ENCODE data around the gene APOBEC3C.
A peak's percentile ranks its signal among the peaks of the same experiment; 100 is the strongest.
"Not testable (repeated sequence)": the region's sequence is repeated elsewhere in the genome, so short reads cannot be mapped to it uniquely, and the experiment has no call there.

Gene APOBEC3C

DNA sequence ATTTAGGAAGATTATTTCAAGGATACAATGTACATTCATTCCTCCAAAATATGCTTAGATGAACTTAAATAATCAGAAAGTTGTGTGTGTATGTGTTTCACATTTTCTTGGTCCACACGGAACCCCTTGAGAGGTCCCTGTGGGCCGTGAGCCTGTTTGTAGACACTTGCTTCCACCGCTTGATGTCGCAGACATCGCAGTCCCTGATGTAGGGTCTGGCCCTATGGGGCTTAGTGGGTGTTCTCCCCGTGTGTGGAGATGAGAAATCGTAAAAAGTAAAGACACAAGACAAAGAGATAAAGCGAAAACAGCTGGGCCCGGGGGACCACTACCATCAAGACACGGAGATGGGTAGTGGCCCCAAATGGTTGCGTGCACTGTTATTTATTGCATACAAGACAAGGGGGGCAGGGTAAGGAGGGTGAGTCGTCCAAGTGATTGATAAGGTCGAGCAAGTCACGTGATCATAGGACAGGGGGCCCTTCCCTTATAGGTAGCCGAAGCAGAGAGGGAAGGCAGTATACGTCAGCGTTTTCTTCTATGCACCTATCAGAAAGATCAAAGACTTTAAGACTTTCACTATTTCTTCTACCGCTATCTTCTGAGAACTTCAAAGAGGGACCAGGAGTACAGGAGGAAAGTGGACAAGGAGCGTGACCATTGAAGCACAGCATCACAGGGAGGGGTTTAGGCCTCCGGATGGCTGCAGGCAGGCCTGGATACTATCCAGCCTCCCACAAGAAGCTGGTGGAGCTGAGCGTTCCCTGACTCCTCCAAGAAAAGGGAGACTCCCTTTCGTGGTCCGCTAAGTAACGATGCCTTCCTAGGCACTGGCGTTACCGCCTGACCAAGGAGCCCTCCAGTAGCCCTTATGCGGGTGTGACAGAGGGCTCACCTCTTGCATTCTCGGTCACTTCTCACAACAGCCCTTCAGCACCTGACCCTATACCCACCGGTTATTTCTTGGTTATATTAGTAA lies 1.2 kb upstream of the APOBEC3C start:
- no peaks in the 10 kb centered on the region for H3K9me3 ChIP-seq (ENCODE audit: control insufficient read depth, low read length)
- no peaks in the 10 kb centered on the region for H3K27me3 ChIP-seq (replicated peaks; ENCODE audit: control insufficient read depth, insufficient read depth, low read length)
- H3K4me1 ChIP-seq (ENCODE audit: control insufficient read depth, insufficient read depth, low read length) = peaks cover 15% of the 10 kb centered on the region
- H3K36me3 ChIP-seq (ENCODE audit: control insufficient read depth, insufficient read depth, low read length, severe bottlenecking) = no peaks in the 10 kb centered on the region
- no peak overlapping the region for H3K4me3 ChIP-seq (ENCODE audit: low read length)
- no peak for DNase-seq (ENCODE audit: low read depth)
- no peak overlapping the region for H3K9ac ChIP-seq (ENCODE audit: low read length)

GRCh38 chr22:39013561-39013941 lies 506 bp upstream of the APOBEC3C start:
- H3K27me3 ChIP-seq (replicated peaks; ENCODE audit: control insufficient read depth, insufficient read depth, low read length); H3K9me3 ChIP-seq (ENCODE audit: control insufficient read depth, low read length); H3K36me3 ChIP-seq (ENCODE audit: control insufficient read depth, insufficient read depth, low read length, severe bottlenecking); DNase-seq (ENCODE audit: low read depth): not testable (repeated sequence)
- peaks cover 15% of the 10 kb centered on the region for H3K4me1 ChIP-seq (ENCODE audit: control insufficient read depth, insufficient read depth, low read length)
- H3K9ac ChIP-seq (ENCODE audit: low read length) = peak overlapping the region; percentile 88
- H3K4me3 ChIP-seq (ENCODE audit: low read length) = peak overlapping the region; percentile 88

DNA sequence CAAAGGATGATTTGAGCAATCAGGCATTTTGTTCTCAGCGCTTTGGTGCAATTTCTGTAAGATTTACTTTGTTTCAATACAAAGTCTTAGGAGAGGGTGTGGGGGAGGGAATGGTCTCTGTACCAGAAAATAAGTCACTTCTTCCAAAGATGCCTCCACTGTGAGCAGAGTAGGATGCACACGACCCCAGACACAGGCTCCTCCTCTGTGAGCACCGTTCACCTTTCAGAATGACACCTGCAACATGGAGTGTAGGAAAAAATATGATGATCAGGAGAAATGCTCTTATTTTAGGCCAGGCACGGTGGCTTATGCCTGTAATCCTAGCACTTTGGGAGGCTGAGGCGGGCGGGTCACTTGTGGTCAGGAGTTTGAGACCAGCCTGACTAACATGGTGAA lies 665 bp downstream of the APOBEC3C start:
- Histone ChIP-seq H3K4me1 (ENCODE audit: control insufficient read depth, insufficient read depth, low read length) (peaks cover 15% of the 10 kb centered on the region), H3K4me3 (ENCODE audit: low read length) (peak overlapping the region; percentile 88), H3K9ac (ENCODE audit: low read length) (peak overlapping the region; percentile 88)
- H3K27me3 ChIP-seq (replicated peaks; ENCODE audit: control insufficient read depth, insufficient read depth, low read length); H3K36me3 ChIP-seq (ENCODE audit: control insufficient read depth, insufficient read depth, low read length, severe bottlenecking); H3K9me3 ChIP-seq (ENCODE audit: control insufficient read depth, low read length): not testable (repeated sequence)
- peak; percentile 8 for DNase-seq (ENCODE audit: low read depth)

DNA sequence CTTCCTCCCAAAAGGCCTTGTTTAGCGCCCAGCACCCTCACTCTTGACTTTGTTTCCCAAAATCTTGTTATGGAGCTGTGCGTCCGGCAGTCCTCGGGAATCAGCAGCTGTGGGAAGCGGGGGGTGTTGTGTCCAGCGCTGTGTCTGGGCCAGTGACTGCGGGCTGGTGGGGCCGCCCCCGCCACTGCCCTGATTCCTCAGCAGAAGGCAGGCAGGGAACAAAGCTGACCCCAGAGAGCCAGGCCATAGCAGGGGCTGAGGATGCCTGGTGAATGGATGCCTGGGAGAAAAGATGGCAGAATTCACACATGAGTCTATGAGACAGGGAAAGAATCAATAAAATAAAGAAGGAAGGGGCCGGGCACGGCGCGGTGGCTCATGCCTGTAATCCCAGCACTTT lies 2.5 kb downstream of the APOBEC3C start:
- peaks cover 15% of the 10 kb centered on the region for H3K4me1 ChIP-seq (ENCODE audit: control insufficient read depth, insufficient read depth, low read length)
- H3K27me3 ChIP-seq (replicated peaks; ENCODE audit: control insufficient read depth, insufficient read depth, low read length) = no peaks in the 10 kb centered on the region
- DNase-seq (ENCODE audit: low read depth) = no peak
- no peak overlapping the region for H3K4me3 ChIP-seq (ENCODE audit: low read length)
- no peaks in the 10 kb centered on the region for H3K9me3 ChIP-seq (ENCODE audit: control insufficient read depth, low read length)
- no peak overlapping the region for H3K9ac ChIP-seq (ENCODE audit: low read length)
- no peaks in the 10 kb centered on the region for H3K36me3 ChIP-seq (ENCODE audit: control insufficient read depth, insufficient read depth, low read length, severe bottlenecking)

DNA sequence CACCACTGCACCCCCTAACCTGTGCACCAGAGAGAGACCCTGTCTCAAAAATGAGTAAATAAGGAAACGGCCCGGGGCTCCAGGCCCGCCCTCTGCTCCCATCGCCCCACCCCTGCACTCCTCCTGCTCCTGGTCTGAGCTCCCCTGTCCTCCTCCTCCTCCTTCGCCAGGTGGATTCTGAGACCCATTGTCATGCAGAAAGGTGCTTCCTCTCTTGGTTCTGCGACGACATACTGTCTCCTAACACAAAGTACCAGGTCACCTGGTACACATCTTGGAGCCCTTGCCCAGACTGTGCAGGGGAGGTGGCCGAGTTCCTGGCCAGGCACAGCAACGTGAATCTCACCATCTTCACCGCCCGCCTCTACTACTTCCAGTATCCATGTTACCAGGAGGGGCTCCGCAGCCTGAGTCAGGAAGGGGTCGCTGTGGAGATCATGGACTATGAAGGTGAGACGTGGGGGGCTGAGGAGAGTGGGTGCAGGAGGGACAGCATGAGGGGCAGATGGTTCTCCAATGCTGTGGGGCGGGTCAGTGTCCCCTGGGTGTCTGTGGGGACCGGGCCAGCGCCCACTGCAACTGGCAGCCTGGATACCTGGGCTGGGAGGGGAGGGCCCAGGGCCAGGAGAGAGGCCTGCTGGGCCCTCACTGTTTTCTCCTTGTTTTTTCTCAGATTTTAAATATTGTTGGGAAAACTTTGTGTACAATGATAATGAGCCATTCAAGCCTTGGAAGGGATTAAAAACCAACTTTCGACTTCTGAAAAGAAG lies 3.7 kb downstream of the APOBEC3C start:
- H3K9me3 ChIP-seq (ENCODE audit: control insufficient read depth, low read length) = no peaks in the 10 kb centered on the region
- H3K9ac ChIP-seq (ENCODE audit: low read length) = no peak overlapping the region
- H3K4me1 ChIP-seq (ENCODE audit: control insufficient read depth, insufficient read depth, low read length) = peaks cover 19% of the 10 kb centered on the region
- no peaks in the 10 kb centered on the region for H3K27me3 ChIP-seq (replicated peaks; ENCODE audit: control insufficient read depth, insufficient read depth, low read length)
- H3K36me3 ChIP-seq (ENCODE audit: control insufficient read depth, insufficient read depth, low read length, severe bottlenecking) = no peaks in the 10 kb centered on the region
- no peak for DNase-seq (ENCODE audit: low read depth)
- H3K4me3 ChIP-seq (ENCODE audit: low read length) = no peak overlapping the region

- not testable (repeated sequence) for DNase-seq (ENCODE audit: low read depth); H3K9ac ChIP-seq (ENCODE audit: low read length); H3K27me3 ChIP-seq (replicated peaks; ENCODE audit: control insufficient read depth, insufficient read depth, low read length); H3K9me3 ChIP-seq (ENCODE audit: control insufficient read depth, low read length); H3K36me3 ChIP-seq (ENCODE audit: control insufficient read depth, insufficient read depth, low read length, severe bottlenecking); H3K4me1 ChIP-seq (ENCODE audit: control insufficient read depth, insufficient read depth, low read length)
- H3K4me3 ChIP-seq (ENCODE audit: low read length) = peak overlapping the region; percentile 33
These were observed 6.1 kb downstream of the APOBEC3C start for GRCh38 chr22:39020021-39020651.

DNA sequence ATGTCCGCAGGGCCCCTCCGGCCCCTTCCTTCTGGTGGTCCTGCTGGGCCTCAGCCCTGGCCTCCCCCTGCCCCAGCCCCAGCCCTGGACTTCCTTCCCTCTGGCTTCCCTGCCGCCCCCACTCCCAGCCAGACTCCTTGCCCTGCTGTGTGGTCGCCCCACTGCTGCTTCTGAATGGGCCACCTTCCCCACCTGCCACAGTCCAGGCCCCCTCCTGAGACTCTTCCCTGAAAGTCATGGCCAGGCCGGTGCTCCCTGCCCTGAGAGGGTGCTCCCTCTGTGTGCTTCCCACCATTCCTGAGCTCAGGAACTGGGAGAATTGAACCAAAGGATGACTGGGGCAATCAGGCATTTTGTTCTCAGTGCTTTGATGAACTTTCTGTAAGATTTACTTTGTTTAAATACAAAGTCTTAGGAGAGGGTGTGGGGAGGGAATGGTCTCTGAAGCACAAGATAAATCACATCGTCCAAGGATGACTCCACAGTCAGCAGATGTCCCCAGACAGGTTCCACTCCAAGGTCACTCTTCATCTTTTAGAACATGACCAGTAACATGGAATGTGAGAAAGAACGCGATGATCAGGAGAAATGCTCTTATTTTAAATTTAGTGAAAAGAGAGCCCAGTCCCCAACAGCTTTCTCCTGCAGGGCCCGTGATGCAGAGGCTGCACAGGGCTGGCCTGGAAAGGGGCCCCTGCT lies 7.6 kb downstream of the APOBEC3C start:
- Histone ChIP-seq H3K36me3 (ENCODE audit: control insufficient read depth, insufficient read depth, low read length, severe bottlenecking) (no peaks in the 10 kb centered on the region), H3K4me1 (ENCODE audit: control insufficient read depth, insufficient read depth, low read length) (peaks cover 4% of the 10 kb centered on the region), H3K9me3 (ENCODE audit: control insufficient read depth, low read length) (no peaks in the 10 kb centered on the region), H3K9ac (ENCODE audit: low read length) (peak overlapping the region; percentile 80), H3K4me3 (ENCODE audit: low read length) (peak overlapping the region; percentile 72), H3K27me3 (replicated peaks; ENCODE audit: control insufficient read depth, insufficient read depth, low read length) (no peaks in the 10 kb centered on the region)
- no peak for DNase-seq (ENCODE audit: low read depth)

GRCh38 chr22:39024519-39025308 lies 10.7 kb downstream of the APOBEC3C start:
- H3K9me3 ChIP-seq (ENCODE audit: control insufficient read depth, low read length) = no peaks in the 10 kb centered on the region
- H3K9ac ChIP-seq (ENCODE audit: low read length) = no peak overlapping the region
- no peaks in the 10 kb centered on the region for H3K27me3 ChIP-seq (replicated peaks; ENCODE audit: control insufficient read depth, insufficient read depth, low read length)
- H3K4me1 ChIP-seq (ENCODE audit: control insufficient read depth, insufficient read depth, low read length) = peaks cover 4% of the 10 kb centered on the region
- no peak for DNase-seq (ENCODE audit: low read depth)
- H3K36me3 ChIP-seq (ENCODE audit: control insufficient read depth, insufficient read depth, low read length, severe bottlenecking) = no peaks in the 10 kb centered on the region
- no peak overlapping the region for H3K4me3 ChIP-seq (ENCODE audit: low read length)

DNA sequence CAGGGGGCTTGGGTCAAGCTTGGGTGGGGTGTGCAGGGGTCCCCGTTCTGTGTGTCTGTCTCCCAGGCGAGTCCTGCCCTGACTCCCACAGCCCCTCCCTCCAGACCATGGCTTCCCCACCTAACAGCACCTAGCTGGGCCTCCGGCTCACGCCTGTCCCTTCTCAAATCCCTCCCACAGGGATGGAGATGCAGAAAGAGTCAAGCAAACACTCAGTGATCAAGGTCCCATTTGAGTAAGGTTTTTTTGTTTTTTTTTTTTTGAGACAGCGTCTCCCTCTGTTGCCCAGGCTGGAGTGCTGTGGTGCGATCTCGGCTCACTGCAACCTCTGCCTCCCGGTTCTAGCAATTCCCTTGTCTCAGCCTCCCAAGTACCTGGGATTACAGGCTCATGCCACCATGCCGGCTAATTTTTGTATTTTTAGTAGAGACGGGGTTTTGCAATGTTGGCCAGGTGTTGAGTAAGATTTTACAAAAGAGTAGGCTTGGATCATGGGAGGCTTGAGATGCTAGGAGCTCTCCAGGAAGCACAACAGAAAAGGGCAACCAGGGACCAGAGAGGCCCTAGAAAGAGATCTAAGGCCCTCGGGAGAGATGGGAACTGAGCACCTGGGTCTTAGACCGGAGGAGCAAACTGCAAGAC lies 12.6 kb downstream of the APOBEC3C start:
- no peak overlapping the region for H3K4me3 ChIP-seq (ENCODE audit: low read length)

DNA sequence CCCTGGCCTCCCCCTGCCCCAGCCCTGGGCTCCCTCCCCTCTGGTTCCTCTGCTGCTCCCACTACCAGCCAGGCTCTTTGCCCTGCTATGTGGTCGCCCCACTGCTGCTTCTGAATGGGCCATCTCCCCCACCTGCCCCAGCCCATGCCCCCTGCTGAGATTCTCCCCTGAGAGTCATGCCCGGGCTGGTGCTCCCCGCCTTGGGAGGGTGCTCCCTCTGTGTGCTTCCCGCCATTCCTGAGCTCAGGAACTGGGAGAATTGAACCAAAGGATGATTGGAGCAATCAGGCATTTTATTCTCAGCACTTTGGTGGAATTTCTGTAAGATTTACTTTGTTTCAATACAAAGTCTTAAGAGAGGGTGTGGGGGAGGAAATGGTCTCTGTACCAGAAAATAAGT lies 13.7 kb downstream of the APOBEC3C start:
- no peaks in the 10 kb centered on the region for H3K4me1 ChIP-seq (ENCODE audit: control insufficient read depth, insufficient read depth, low read length)
- no peaks in the 10 kb centered on the region for H3K36me3 ChIP-seq (ENCODE audit: control insufficient read depth, insufficient read depth, low read length, severe bottlenecking)
- H3K9ac ChIP-seq (ENCODE audit: low read length) = no peak overlapping the region
- H3K4me3 ChIP-seq (ENCODE audit: low read length) = no peak overlapping the region
- H3K27me3 ChIP-seq (replicated peaks; ENCODE audit: control insufficient read depth, insufficient read depth, low read length) = no peaks in the 10 kb centered on the region
- no peak for DNase-seq (ENCODE audit: low read depth)
- no peaks in the 10 kb centered on the region for H3K9me3 ChIP-seq (ENCODE audit: control insufficient read depth, low read length)

More for the DNA sequence above, 12.6 kb downstream of the APOBEC3C start:
- H3K27me3 ChIP-seq (replicated peaks; ENCODE audit: control insufficient read depth, insufficient read depth, low read length) = no peaks in the 10 kb centered on the region
- H3K9ac ChIP-seq (ENCODE audit: low read length) = no peak overlapping the region
- peaks cover 4% of the 10 kb centered on the region for H3K4me1 ChIP-seq (ENCODE audit: control insufficient read depth, insufficient read depth, low read length)
- no peaks in the 10 kb centered on the region for H3K36me3 ChIP-seq (ENCODE audit: control insufficient read depth, insufficient read depth, low read length, severe bottlenecking)
- DNase-seq (ENCODE audit: low read depth) = no peak
- no peaks in the 10 kb centered on the region for H3K9me3 ChIP-seq (ENCODE audit: control insufficient read depth, low read length)

Data from adipocyte (in vitro differentiated cells).